Stimulated activated CD4-positive, alpha-beta T cell treated with anti-CD3 and anti-CD28 coated beads, Interleukin-4, amount 100 ng/mL, for 4 hours (primary cell): Measurements from ENCODE around the gene SLC24A1.

Experiments
- DNase-seq, 2 experiments: peaks; one replicate each; pipeline ENCODE4 v3.0.0-alpha.2; 2020

SLC24A1 gene

GRCh38 chr15:65619626-65620290, 2.0 kb upstream of the SLC24A1 start:
- no peak for DNase-seq

- no peak for DNase-seq
Measured at GRCh38 chr15:65620833-65621232, 905 bp upstream of the SLC24A1 start.

- DNase-seq = no peak
Measured at GRCh38 chr15:65623103-65623502, 1.4 kb downstream of the SLC24A1 start.

GRCh38 chr15:65626856-65627255, 5.1 kb downstream of the SLC24A1 start:
- no peak for DNase-seq

- DNase-seq = no peak
Measured at GRCh38 chr15:65629548-65629947, 7.8 kb downstream of the SLC24A1 start.

GRCh38 chr15:65630760-65631159, 9.0 kb downstream of the SLC24A1 start:
- no peak for DNase-seq

GRCh38 chr15:65631503-65631902, 9.8 kb downstream of the SLC24A1 start:
- DNase-seq = no peak

GRCh38 chr15:65632780-65633375, 11.1 kb downstream of the SLC24A1 start:
- DNase-seq = no peak

- no peak for DNase-seq
Measured at GRCh38 chr15:65633752-65634151, 12.0 kb downstream of the SLC24A1 start.

- DNase-seq = no peak
Measured at GRCh38 chr15:65634356-65634755, 12.6 kb downstream of the SLC24A1 start.

- no peak for DNase-seq
Measured at GRCh38 chr15:65638109-65638508, 16.4 kb downstream of the SLC24A1 start.

- no peak for DNase-seq
Measured at GRCh38 chr15:65638681-65639089, 16.9 kb downstream of the SLC24A1 start.

- DNase-seq = no peak
Measured at GRCh38 chr15:65639509-65639908, 17.8 kb downstream of the SLC24A1 start.

- no peak for DNase-seq
Measured at GRCh38 chr15:65641768-65642475, 20.2 kb downstream of the SLC24A1 start.

- no peak for DNase-seq
Measured at GRCh38 chr15:65642594-65642993, 20.9 kb downstream of the SLC24A1 start.

GRCh38 chr15:65644282-65644681, 22.5 kb downstream of the SLC24A1 start:
- no peak for DNase-seq

- no peak for DNase-seq
Measured at GRCh38 chr15:65645392-65645791, 23.7 kb downstream of the SLC24A1 start.

- DNase-seq = no peak
Measured at GRCh38 chr15:65646486-65646885, 24.7 kb downstream of the SLC24A1 start.

GRCh38 chr15:65650312-65651041, 28.7 kb downstream of the SLC24A1 start:
- DNase-seq = no peak

- no peak for DNase-seq
Measured at GRCh38 chr15:65651042-65651322, 29.2 kb downstream of the SLC24A1 start.

GRCh38 chr15:65651831-65652749, 30.4 kb downstream of the SLC24A1 start:
- DNase-seq = no peak

- DNase-seq = no peak
Measured at GRCh38 chr15:65653341-65653740, 31.6 kb downstream of the SLC24A1 start.
